ENCODE measurements around the gene SAMD13. TPM values are rescaled to one million over a fixed set of nuclear protein-coding genes. Genes with fewer than 3 reads are reported as not detected.
A peak's percentile ranks its signal among the peaks of the same experiment; 100 is the strongest.

The SAMD13 gene
- total and polyA plus RNA-seq, 4 donors = 0.30 to 3.4 (median 0.65) TPM

DNA sequence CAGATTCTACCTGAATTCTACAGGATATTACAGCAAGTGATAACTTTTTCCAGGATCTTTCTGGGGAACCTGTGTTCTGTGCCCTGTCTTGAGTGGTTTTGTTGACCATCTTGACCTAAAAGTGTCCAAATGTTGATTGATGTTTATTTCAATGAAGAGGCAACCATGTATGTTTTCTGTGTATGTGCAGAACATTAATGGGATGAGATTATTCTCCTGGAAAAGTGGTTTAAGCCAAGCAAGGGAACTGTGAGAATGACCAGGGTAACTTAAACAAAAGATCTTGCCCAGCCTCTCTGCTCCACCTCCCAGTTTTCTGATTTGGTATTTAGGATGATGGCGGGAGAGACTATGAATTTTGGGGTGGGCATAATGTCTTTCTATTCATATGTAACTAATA is 1.0 kb upstream of the SAMD13 start:
- H3K4me3 ChIP-seq = no peak overlapping the region
- no peak overlapping the region for H3K9ac ChIP-seq (ENCODE audit: insufficient read depth in 1 of 2, low read length in 2 of 2)
- ATAC-seq (ENCODE audit: insufficient read depth, low FRiP score) (no peak), DNase-seq (peak in 2 of 3 donors; percentile 5 to 6)
- H3K4me1 ChIP-seq (ENCODE audit: control insufficient read depth in 5 of 5, insufficient read depth in 5 of 5, low read length in 5 of 5) = peaks cover 3 to 41% (median 7%) of the 10 kb centered on the region in 5 donors
- no peaks in the 10 kb centered on the region for H3K36me3 ChIP-seq (ENCODE audit: control insufficient read depth in 4 of 4, insufficient read depth in 4 of 4, low read length in 4 of 4)
- peaks cover 0 to 2% (median 0%) of the 10 kb centered on the region in 4 donors for H3K9me3 ChIP-seq (ENCODE audit: control insufficient read depth in 4 of 4, insufficient read depth in 3 of 4, low read length in 3 of 4)
- no peak for TF ChIP-seq CTCF (IDR thresholded peaks at IDR 0.05; ENCODE audit: control extremely low read depth, extremely low read depth)
- WGBS, 2 donors = 92 to 94% methylated on average over 1 of the region's 1 CpG
- H3K27me3 ChIP-seq (ENCODE audit: control insufficient read depth in 3 of 3, insufficient read depth in 3 of 3, low read length in 2 of 3) = no peaks in the 10 kb centered on the region
- H3K27ac ChIP-seq (ENCODE audit: low read depth in 1 of 2, low read length in 1 of 2) = peak overlapping the region in 1 of 2 donors; percentile 9

DNA sequence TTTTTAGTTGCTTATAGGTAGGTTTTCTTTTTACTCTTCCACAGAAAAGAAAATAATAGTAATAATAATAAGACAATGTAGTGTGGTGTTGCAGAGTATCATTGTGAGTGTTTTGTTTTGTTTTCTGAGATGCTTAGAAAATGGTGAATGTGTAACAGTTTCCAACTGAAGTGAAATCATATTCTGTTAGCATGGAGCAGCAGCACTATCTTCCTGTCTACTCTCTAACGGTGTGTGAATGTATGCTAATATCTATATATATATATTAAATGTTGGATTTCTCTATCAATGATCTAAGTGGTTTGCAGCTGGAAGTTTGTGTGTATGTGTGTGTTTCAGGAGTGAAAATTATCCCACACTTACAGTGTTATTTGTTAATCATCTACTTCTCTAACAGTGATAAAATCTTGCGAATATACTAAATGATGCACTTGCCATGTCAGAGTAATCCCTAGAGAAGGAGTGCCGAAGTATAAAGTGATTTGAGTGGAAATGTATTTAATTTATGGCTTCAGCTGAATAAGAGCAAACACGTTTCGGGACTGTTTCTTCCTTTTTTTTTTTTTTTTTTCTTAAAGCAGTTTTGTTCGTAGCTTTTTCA is 377 bp downstream of the SAMD13 start:
- ATAC-seq (ENCODE audit: insufficient read depth, low FRiP score) (no peak), DNase-seq (peak in 1 of 3 donors; percentile 16)
- no peaks in the 10 kb centered on the region for H3K36me3 ChIP-seq (ENCODE audit: control insufficient read depth in 4 of 4, insufficient read depth in 4 of 4, low read length in 4 of 4)
- WGBS, 2 donors = 11 to 23% methylated on average over 6 of the region's 6 CpGs
- no peak overlapping the region for H3K4me3 ChIP-seq
- H3K9ac ChIP-seq (ENCODE audit: insufficient read depth in 1 of 2, low read length in 2 of 2) = peak overlapping the region in 1 of 2 donors; percentile 2
- H3K27ac ChIP-seq (ENCODE audit: low read depth in 1 of 2, low read length in 1 of 2) = peak overlapping the region in 1 of 2 donors; percentile 66
- no peaks in the 10 kb centered on the region for H3K9me3 ChIP-seq (ENCODE audit: control insufficient read depth in 4 of 4, insufficient read depth in 3 of 4, low read length in 3 of 4)
- TF ChIP-seq CTCF (IDR thresholded peaks at IDR 0.05; ENCODE audit: control extremely low read depth, extremely low read depth) = no peak
- no peaks in the 10 kb centered on the region for H3K27me3 ChIP-seq (ENCODE audit: control insufficient read depth in 3 of 3, insufficient read depth in 3 of 3, low read length in 2 of 3)
- peaks cover 3 to 41% (median 7%) of the 10 kb centered on the region in 5 donors for H3K4me1 ChIP-seq (ENCODE audit: control insufficient read depth in 5 of 5, insufficient read depth in 5 of 5, low read length in 5 of 5)

GRCh38 chr1:84303314-84303830 is 1.9 kb downstream of the SAMD13 start:
- Histone ChIP-seq H3K4me1 (ENCODE audit: control insufficient read depth in 5 of 5, insufficient read depth in 5 of 5, low read length in 5 of 5) (peaks cover 1 to 41% (median 7%) of the 10 kb centered on the region in 5 donors), H3K9me3 (ENCODE audit: control insufficient read depth in 4 of 4, insufficient read depth in 3 of 4, low read length in 3 of 4) (peaks cover 0 to 2% (median 0%) of the 10 kb centered on the region in 4 donors), H3K36me3 (ENCODE audit: control insufficient read depth in 4 of 4, insufficient read depth in 4 of 4, low read length in 4 of 4) (no peaks in the 10 kb centered on the region), H3K4me3 (no peak overlapping the region), H3K9ac (ENCODE audit: insufficient read depth in 1 of 2, low read length in 2 of 2) (peak overlapping the region; percentile 50 to 81), H3K27ac (ENCODE audit: low read depth in 1 of 2, low read length in 1 of 2) (peak overlapping the region in 1 of 2 donors; percentile 87), H3K27me3 (ENCODE audit: control insufficient read depth in 3 of 3, insufficient read depth in 3 of 3, low read length in 2 of 3) (no peaks in the 10 kb centered on the region)
- peak in 1 of 3 donors; percentile 60 for DNase-seq
- WGBS, 2 donors = 16 to 24% methylated on average over 3 of the region's 3 CpGs
- TF ChIP-seq CTCF (IDR thresholded peaks at IDR 0.05; ENCODE audit: control extremely low read depth, extremely low read depth) = no peak
- no peak for ATAC-seq (ENCODE audit: insufficient read depth, low FRiP score)
